NCI-H345 treated with DMSO at 0.1 percent for 48 hours (cell line): ENCODE data around the gene CAPN13.

Source experiments
- DNase-seq: peaks from one replicate; lab custom pipeline; 2025; ENCODE audit not compliant: unreplicated experiment; lab: John Stamatoyannopoulos, UW

Gene CAPN13

GRCh38 chr2:30732376-30732775 is 74.9 kb downstream of the CAPN13 start:
- DNase-seq = no peak

- no peak for DNase-seq
Observed at GRCh38 chr2:30731706-30732105, 75.5 kb downstream of the CAPN13 start.

- no peak for DNase-seq
Observed at GRCh38 chr2:30730736-30731647, 76.3 kb downstream of the CAPN13 start.

- no peak for DNase-seq
Observed at GRCh38 chr2:30729031-30729430, 78.2 kb downstream of the CAPN13 start.

GRCh38 chr2:30722936-30723725 is 84.1 kb downstream of the CAPN13 start:
- no peak for DNase-seq

GRCh38 chr2:30721668-30722647 is 85.3 kb downstream of the CAPN13 start:
- no peak for DNase-seq

- DNase-seq = no peak
Observed at GRCh38 chr2:30721241-30721640, 86.0 kb downstream of the CAPN13 start.

GRCh38 chr2:30717081-30717650 is 90.1 kb downstream of the CAPN13 start:
- no peak for DNase-seq

- no peak for DNase-seq
Observed at GRCh38 chr2:30716123-30716900, 90.9 kb downstream of the CAPN13 start.

GRCh38 chr2:30714811-30715709 is 92.2 kb downstream of the CAPN13 start:
- no peak for DNase-seq

- no peak for DNase-seq
Observed at GRCh38 chr2:30713698-30714097, 93.5 kb downstream of the CAPN13 start.

- peak; percentile 86 for DNase-seq
Observed at GRCh38 chr2:30711646-30712085, 95.6 kb downstream of the CAPN13 start.

GRCh38 chr2:30710461-30710860 is 96.8 kb downstream of the CAPN13 start:
- DNase-seq = no peak

GRCh38 chr2:30710016-30710415 is 97.2 kb downstream of the CAPN13 start:
- DNase-seq = no peak

GRCh38 chr2:30709516-30709915 is 97.7 kb downstream of the CAPN13 start:
- DNase-seq = no peak

GRCh38 chr2:30708491-30709290 is 98.6 kb downstream of the CAPN13 start:
- no peak for DNase-seq

- no peak for DNase-seq
Observed at GRCh38 chr2:30707304-30707903, 99.8 kb downstream of the CAPN13 start.
